Right atrium auricular region (tissue), 2 donors: ENCODE results near the gene RASL11B. TPM values are rescaled to one million over a fixed set of nuclear protein-coding genes. Genes with fewer than 3 reads are reported as not detected.

Experiments
- DNase-seq: peaks from one replicate; pipeline ENCODE4 v3.0.0-alpha.2; 2019; ENCODE audit warnings: low spot score
- H3K27ac ChIP-seq, 2 donors: fragments of 200-600 bp; sonication (generic); 1 replicate in 1 of 2; 2 replicates in 1 of 2; pipeline ENCODE4 v1.5.1; 2016 to 2019
- H3K27me3 ChIP-seq, 2 donors: fragments of 200-600 bp; sonication (generic); one replicate each; pipeline versions ENCODE4 v1.5.1 to v1.6.0; 2017 to 2019
- H3K36me3 ChIP-seq: fragments of 200-600 bp; sonication (generic); one replicate; pipeline ENCODE4 v1.5.1; 2016
- H3K4me1 ChIP-seq, 2 donors: fragments of 200-600 bp; sonication (generic); one replicate each; pipeline versions ENCODE4 v1.5.1 to v1.6.0; 2017 to 2019
- H3K4me3 ChIP-seq, 2 donors: fragments of 200-600 bp; sonication (generic); 1 replicate in 1 of 2; 2 replicates in 1 of 2; pipeline ENCODE4 v1.5.1; 2017 to 2019; ENCODE audit warnings: mild to moderate bottlenecking in 1 of 2, moderate library complexity in 1 of 2
- H3K9me3 ChIP-seq, 2 donors: fragments of 200-600 bp; sonication (generic); one replicate each; pipeline ENCODE4 v1.5.1; 2019
- CTCF ChIP-seq, 2 donors: fragments of 200-600 bp; sonication (generic); IDR thresholded peaks; one replicate each; pipeline ENCODE4 v1.5.1; 2019; ENCODE audit warnings: antibody characterized with exemption in 2 of 2
- total RNA-seq, 2 donors: library from RNA; depleted of rRNA; stranded (reverse); fragments of >200 nt; gene quantifications; one replicate each; pipeline ENCODE4 v1.1.0, GENCODE V29; 2016

Gene RASL11B
- total RNA-seq, 2 donors from 2014 or later: 10.9 to 12.2 TPM

- no peak for DNase-seq
- Histone ChIP-seq H3K9me3 (no peaks in the 10 kb centered on the region), H3K4me3 (no peak overlapping the region), H3K27ac (no peak overlapping the region), H3K4me1 (peaks cover 0 to 31% of the 10 kb centered on the region in 2 donors), H3K27me3 (no peaks in the 10 kb centered on the region), H3K36me3 (no peaks in the 10 kb centered on the region)
- TF ChIP-seq CTCF (IDR thresholded peaks at IDR 0.05): no peak
Measured at GRCh38 chr4:52915730-52916300, 53.7 kb downstream of the RASL11B start.

Other genes starting within 250 kb of the RASL11B start
- 10 to 100 TPM; 19.1 to 28.0 TPM for gene USP46, start 203.0 kb upstream of the RASL11B start, total RNA-seq
- 1 to 10 TPM; 2.6 to 3.9 TPM for gene ERVMER34-1, start 110.9 kb upstream of the RASL11B start, total RNA-seq